ENCODE data around the gene YWHAE. TPM values are rescaled to one million over a fixed set of nuclear protein-coding genes. Genes with fewer than 3 reads are reported as not detected.
A peak's percentile ranks its signal among the peaks of the same experiment; 100 is the strongest.
"Not testable (repeated sequence)": the region's sequence is repeated elsewhere in the genome, so short reads cannot be mapped to it uniquely, and the experiment has no call there.

The YWHAE gene
- total RNA-seq, 5 donors from 2014 or later (not counting 1 experiment from before 2014, with no cell fraction given) = 119 to 129 (median 126) TPM

DNA sequence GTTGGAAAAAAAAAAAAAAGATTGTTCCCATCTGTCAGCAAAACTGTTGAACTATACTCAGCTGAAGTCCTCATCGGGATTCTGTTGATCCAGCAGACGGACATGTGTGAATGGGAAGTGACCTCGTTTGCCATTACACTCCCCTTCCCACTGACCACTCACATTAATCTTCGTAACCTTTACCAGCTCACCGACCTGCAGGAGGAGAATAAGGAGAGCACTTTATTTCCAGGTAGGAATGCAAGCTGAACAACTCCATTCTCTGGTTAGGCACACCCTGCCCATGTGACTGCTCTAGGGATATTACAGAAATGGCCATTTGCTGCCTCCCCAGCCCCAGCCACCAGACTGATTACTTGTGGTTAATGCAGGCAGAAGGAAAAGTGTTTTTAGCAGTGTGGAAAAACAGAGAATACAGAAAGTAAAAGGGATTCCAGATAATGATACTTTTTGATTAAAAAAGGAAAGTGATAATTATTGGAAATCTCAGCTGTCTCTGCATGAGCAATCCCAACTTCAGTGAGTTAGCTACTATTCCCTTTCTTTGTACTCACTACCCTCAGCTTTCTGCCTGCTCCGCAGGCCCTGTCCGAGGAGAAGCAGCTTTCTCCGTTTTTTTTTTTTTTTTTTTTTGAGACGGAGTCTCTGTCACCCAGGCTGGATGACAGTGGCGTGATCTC lies 23.6 kb upstream of the YWHAE start:
- ChIA-PET CTCF (interaction anchor here in 1 of 2 donors (0.7 to 1.4 kb wide), 4 partner anchors 43 to 313 kb away, joined by 3 to 5 read pairs (median 4); no protein-coding TSS in a partner anchor), POLR2A (no interaction called here)
- Mint-ChIP-seq H3K4me3 (no peak overlapping the region), H3K9me3 (no peaks in the 10 kb centered on the region), H3K36me3 (peaks cover 29% of the 10 kb centered on the region), H3K27me3 (no peaks in the 10 kb centered on the region), H3K4me1 (peaks cover 2 to 7% (median 2%) of the 10 kb centered on the region in 3 donors), H3K27ac (no peak overlapping the region)
- H3K9me3 ChIP-seq = no peaks in the 10 kb centered on the region
- DNase-seq (no peak), ATAC-seq (replicated peaks in 1 of 4) (no peak)
- H3K4me1 ChIP-seq (ENCODE audit: control insufficient read depth in 1 of 2, extremely low read depth in 1 of 2, insufficient read depth in 2 of 2, low read length in 2 of 2) = no peaks in the 10 kb centered on the region
- no peaks in the 10 kb centered on the region for H3K27me3 ChIP-seq (replicated peaks in 1 of 2; ENCODE audit: control insufficient read depth in 2 of 2, extremely low read depth in 1 of 2, insufficient read depth in 2 of 2, low read length in 1 of 2)
- no peak overlapping the region for H3K4me3 ChIP-seq (ENCODE audit: control insufficient read depth in 1 of 2, extremely low read depth in 1 of 2, low read length in 1 of 2)
- peaks cover 14 to 42% of the 10 kb centered on the region in 2 donors for H3K36me3 ChIP-seq (ENCODE audit: control insufficient read depth in 2 of 2, extremely low read depth in 1 of 2, insufficient read depth in 1 of 2, low read length in 1 of 2)
- WGBS (ENCODE audit: insufficient coverage) = 96% methylated on average over 3 of the region's 10 CpGs
- H3K27ac ChIP-seq (ENCODE audit: low read length) = no peak overlapping the region

GRCh38 chr17:1422885-1423284 lies 22.9 kb upstream of the YWHAE start:
- Mint-ChIP-seq H3K4me3 (no peak overlapping the region), H3K27ac (no peak overlapping the region), H3K4me1 (peaks cover 2 to 7% (median 2%) of the 10 kb centered on the region in 3 donors), H3K27me3 (no peaks in the 10 kb centered on the region), H3K36me3 (peaks cover 30% of the 10 kb centered on the region), H3K9me3 (no peaks in the 10 kb centered on the region)
- ChIA-PET POLR2A (no interaction called here), CTCF (interaction anchor here in 1 of 2 donors (0.8 to 1.0 kb wide), 2 partner anchors 42 to 62 kb away, joined by 3 read pairs; no protein-coding TSS in a partner anchor)
- no peak overlapping the region for H3K27ac ChIP-seq (ENCODE audit: low read length)
- no peaks in the 10 kb centered on the region for H3K4me1 ChIP-seq (ENCODE audit: control insufficient read depth in 1 of 2, extremely low read depth in 1 of 2, insufficient read depth in 2 of 2, low read length in 2 of 2)
- H3K36me3 ChIP-seq (ENCODE audit: control insufficient read depth in 2 of 2, extremely low read depth in 1 of 2, insufficient read depth in 1 of 2, low read length in 1 of 2) = peaks cover 14 to 41% of the 10 kb centered on the region in 2 donors
- no peak overlapping the region for H3K4me3 ChIP-seq (ENCODE audit: control insufficient read depth in 1 of 2, extremely low read depth in 1 of 2, low read length in 1 of 2)
- ATAC-seq (replicated peaks in 1 of 4) (no peak), DNase-seq (no peak)
- no peaks in the 10 kb centered on the region for H3K27me3 ChIP-seq (replicated peaks in 1 of 2; ENCODE audit: control insufficient read depth in 2 of 2, extremely low read depth in 1 of 2, insufficient read depth in 2 of 2, low read length in 1 of 2)
- no peaks in the 10 kb centered on the region for H3K9me3 ChIP-seq
- 74% methylated on average over 4 of the region's 7 CpGs for WGBS (ENCODE audit: insufficient coverage)

DNA sequence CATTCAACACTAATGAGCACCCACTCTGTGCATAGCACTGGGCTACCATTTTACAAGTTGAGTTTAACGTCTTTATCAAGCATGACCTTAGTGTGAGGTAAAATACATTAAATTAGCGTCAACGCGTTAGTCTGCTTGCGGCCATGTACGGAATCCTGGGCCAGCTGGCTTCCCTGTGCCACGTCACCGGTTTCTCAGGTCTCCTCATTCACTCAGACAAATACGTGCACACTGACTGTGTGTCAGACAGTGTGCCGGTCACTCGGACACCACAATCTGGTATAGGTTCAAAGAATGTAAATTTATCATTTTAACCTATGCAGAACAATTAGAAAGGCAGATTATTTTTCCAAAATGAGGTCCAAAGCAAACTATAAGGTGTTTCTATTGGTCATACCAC lies 21.4 kb upstream of the YWHAE start:
- 97% methylated on average over 8 of the region's 11 CpGs for WGBS (ENCODE audit: insufficient coverage)
- Histone ChIP-seq H3K27ac (ENCODE audit: low read length) (no peak overlapping the region), H3K36me3 (ENCODE audit: control insufficient read depth in 2 of 2, extremely low read depth in 1 of 2, insufficient read depth in 1 of 2, low read length in 1 of 2) (peaks cover 14 to 42% of the 10 kb centered on the region in 2 donors), H3K4me1 (ENCODE audit: control insufficient read depth in 1 of 2, extremely low read depth in 1 of 2, insufficient read depth in 2 of 2, low read length in 2 of 2) (no peaks in the 10 kb centered on the region), H3K9me3 (no peaks in the 10 kb centered on the region), H3K27me3 (replicated peaks in 1 of 2; ENCODE audit: control insufficient read depth in 2 of 2, extremely low read depth in 1 of 2, insufficient read depth in 2 of 2, low read length in 1 of 2) (no peaks in the 10 kb centered on the region), H3K4me3 (ENCODE audit: control insufficient read depth in 1 of 2, extremely low read depth in 1 of 2, low read length in 1 of 2) (no peak overlapping the region)
- CTCF ChIA-PET = no interaction called here
- POLR2A ChIA-PET = no interaction called here
- peaks cover 2 to 7% (median 2%) of the 10 kb centered on the region in 3 donors for H3K4me1 Mint-ChIP-seq
- peaks cover 32% of the 10 kb centered on the region for H3K36me3 Mint-ChIP-seq
- peak overlapping the region in 1 of 2 donors; percentile 19 for H3K27ac Mint-ChIP-seq
- DNase-seq (no peak), ATAC-seq (replicated peaks in 1 of 4) (no peak)
- no peak overlapping the region for H3K4me3 Mint-ChIP-seq
- no peaks in the 10 kb centered on the region for H3K9me3 Mint-ChIP-seq
- H3K27me3 Mint-ChIP-seq = no peaks in the 10 kb centered on the region

DNA sequence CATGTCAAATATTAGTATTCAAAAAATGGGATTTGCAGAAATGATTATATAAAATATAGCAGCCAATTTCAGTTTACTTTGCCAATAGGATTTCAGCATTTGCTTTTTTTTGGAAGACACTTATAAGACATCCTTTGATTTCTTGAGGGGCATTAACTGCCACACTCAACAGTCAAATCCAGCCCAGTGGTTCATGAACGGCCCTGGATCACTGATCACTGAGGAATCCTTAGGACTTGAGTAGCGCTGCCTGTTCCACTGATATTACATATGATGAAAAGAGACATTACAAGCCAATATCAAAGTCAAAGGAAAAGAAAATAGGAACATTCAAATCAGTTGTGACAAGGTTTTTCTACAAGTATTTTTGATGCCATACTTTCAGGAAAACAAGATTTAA lies 21.0 kb upstream of the YWHAE start:
- POLR2A ChIA-PET = no interaction called here
- no peak overlapping the region for H3K27ac Mint-ChIP-seq
- H3K27me3 ChIP-seq (replicated peaks in 1 of 2; ENCODE audit: control insufficient read depth in 2 of 2, extremely low read depth in 1 of 2, insufficient read depth in 2 of 2, low read length in 1 of 2) = no peaks in the 10 kb centered on the region
- no peaks in the 10 kb centered on the region for H3K9me3 Mint-ChIP-seq
- CTCF ChIA-PET = no interaction called here
- DNase-seq = no peak
- WGBS (ENCODE audit: insufficient coverage) = no CpG with 5 or more reads among the region's 2 CpGs
- no peaks in the 10 kb centered on the region for H3K27me3 Mint-ChIP-seq
- peaks cover under 1 to 7% (median 2%) of the 10 kb centered on the region in 3 donors for H3K4me1 Mint-ChIP-seq
- no peak overlapping the region for H3K27ac ChIP-seq (ENCODE audit: low read length)
- no peaks in the 10 kb centered on the region for H3K4me1 ChIP-seq (ENCODE audit: control insufficient read depth in 1 of 2, extremely low read depth in 1 of 2, insufficient read depth in 2 of 2, low read length in 2 of 2)
- no peak overlapping the region for H3K4me3 ChIP-seq (ENCODE audit: control insufficient read depth in 1 of 2, extremely low read depth in 1 of 2, low read length in 1 of 2)
- peaks cover 30% of the 10 kb centered on the region for H3K36me3 Mint-ChIP-seq
- H3K9me3 ChIP-seq = no peaks in the 10 kb centered on the region
- peaks cover 11 to 38% of the 10 kb centered on the region in 2 donors for H3K36me3 ChIP-seq (ENCODE audit: control insufficient read depth in 2 of 2, extremely low read depth in 1 of 2, insufficient read depth in 1 of 2, low read length in 1 of 2)
- no peak for ATAC-seq (replicated peaks in 1 of 4)
- no peak overlapping the region for H3K4me3 Mint-ChIP-seq

- Histone ChIP-seq H3K27me3 (replicated peaks in 1 of 2; ENCODE audit: control insufficient read depth in 2 of 2, extremely low read depth in 1 of 2, insufficient read depth in 2 of 2, low read length in 1 of 2) (no peaks in the 10 kb centered on the region), H3K9me3 (no peaks in the 10 kb centered on the region), H3K4me3 (ENCODE audit: control insufficient read depth in 1 of 2, extremely low read depth in 1 of 2, low read length in 1 of 2) (no peak overlapping the region), H3K4me1 (ENCODE audit: control insufficient read depth in 1 of 2, extremely low read depth in 1 of 2, insufficient read depth in 2 of 2, low read length in 2 of 2) (no peaks in the 10 kb centered on the region), H3K36me3 (ENCODE audit: control insufficient read depth in 2 of 2, extremely low read depth in 1 of 2, insufficient read depth in 1 of 2, low read length in 1 of 2) (peaks cover 8 to 33% of the 10 kb centered on the region in 2 donors), H3K27ac (ENCODE audit: low read length) (no peak overlapping the region)
- Mint-ChIP-seq H3K27me3 (no peaks in the 10 kb centered on the region), H3K36me3 (peaks cover 23% of the 10 kb centered on the region), H3K4me3 (no peak overlapping the region), H3K27ac (no peak overlapping the region), H3K9me3 (no peaks in the 10 kb centered on the region), H3K4me1 (no peaks in the 10 kb centered on the region)
- no peak for DNase-seq
- ChIA-PET POLR2A (interaction anchor here (0.5 to 0.6 kb wide), 2 partner anchors 13 to 62 kb away, joined by 3 to 12 read pairs; no protein-coding TSS in a partner anchor), CTCF (no interaction called here)
- 89% methylated on average over 3 of the region's 11 CpGs for WGBS (ENCODE audit: insufficient coverage)
- no peak for ATAC-seq (replicated peaks in 1 of 4)
These were observed 20.1 kb upstream of the YWHAE start for GRCh38 chr17:1420163-1420562.

- H3K36me3 ChIP-seq (ENCODE audit: control insufficient read depth in 2 of 2, extremely low read depth in 1 of 2, insufficient read depth in 1 of 2, low read length in 1 of 2) = peaks cover 8 to 24% of the 10 kb centered on the region in 2 donors
- POLR2A ChIA-PET; H3K4me3 ChIP-seq (ENCODE audit: control insufficient read depth in 1 of 2, extremely low read depth in 1 of 2, low read length in 1 of 2); ATAC-seq (replicated peaks in 1 of 4); H3K9me3 ChIP-seq; H3K9me3 Mint-ChIP-seq; H3K27ac ChIP-seq (ENCODE audit: low read length); H3K4me1 Mint-ChIP-seq; H3K27me3 Mint-ChIP-seq; H3K27ac Mint-ChIP-seq; CTCF ChIA-PET; H3K4me1 ChIP-seq (ENCODE audit: control insufficient read depth in 1 of 2, extremely low read depth in 1 of 2, insufficient read depth in 2 of 2, low read length in 2 of 2); H3K4me3 Mint-ChIP-seq; DNase-seq; H3K27me3 ChIP-seq (replicated peaks in 1 of 2; ENCODE audit: control insufficient read depth in 2 of 2, extremely low read depth in 1 of 2, insufficient read depth in 2 of 2, low read length in 1 of 2): not testable (repeated sequence)
- 100% methylated on average over 4 of the region's 10 CpGs for WGBS (ENCODE audit: insufficient coverage)
- H3K36me3 Mint-ChIP-seq = peaks cover 18% of the 10 kb centered on the region
These were observed 18.5 kb upstream of the YWHAE start for GRCh38 chr17:1418476-1418875.
